HL-60/S4 treated with phorbol 12-myristate 13-acetate at 8.2 ng/mL for 4 days and 3 days (cell line): Measurements from ENCODE around the gene SRPK3.

Experiments used
- in situ Hi-C: fragments of 300-500 bp; cut with MboI; formaldehyde crosslinking; loops from 2 replicates; pipeline ENCODE4 v1.15.0; 2022; ENCODE audit warnings: low sequenced_read_pairs

Gene SRPK3

GRCh38 chrX:153769158-153769864 lies 11.5 kb upstream of the SRPK3 start:
- in situ Hi-C loops: no loop called here

- in situ Hi-C loops: no loop called here
Measured at GRCh38 chrX:153769865-153770600, 10.8 kb upstream of the SRPK3 start.

- in situ Hi-C loops: no loop called here
Measured at GRCh38 chrX:153770601-153771414, 10.0 kb upstream of the SRPK3 start.

GRCh38 chrX:153771415-153772315 lies 9.2 kb upstream of the SRPK3 start:
- in situ Hi-C loops: no loop called here

- in situ Hi-C loops: no loop called here
Measured at GRCh38 chrX:153772316-153773217, 8.3 kb upstream of the SRPK3 start.

- in situ Hi-C loops: no loop called here
Measured at GRCh38 chrX:153773218-153773611, 7.6 kb upstream of the SRPK3 start.

GRCh38 chrX:153773741-153774575 lies 6.9 kb upstream of the SRPK3 start:
- in situ Hi-C loops: no loop called here

- in situ Hi-C loops: no loop called here
Measured at GRCh38 chrX:153774576-153775292, 6.1 kb upstream of the SRPK3 start.

- in situ Hi-C loops: no loop called here
Measured at GRCh38 chrX:153775293-153776119, 5.3 kb upstream of the SRPK3 start.

- in situ Hi-C loops: no loop called here
Measured at GRCh38 chrX:153776120-153776599, 4.7 kb upstream of the SRPK3 start.

- in situ Hi-C loops: no loop called here
Measured at GRCh38 chrX:153776611-153777045, 4.2 kb upstream of the SRPK3 start.

- in situ Hi-C loops: no loop called here
Measured at GRCh38 chrX:153777261-153778090, 3.4 kb upstream of the SRPK3 start.

GRCh38 chrX:153778181-153778580 lies 2.7 kb upstream of the SRPK3 start:
- in situ Hi-C loops: no loop called here

- in situ Hi-C loops: no loop called here
Measured at GRCh38 chrX:153778684-153779101, 2.1 kb upstream of the SRPK3 start.

GRCh38 chrX:153779891-153780677 lies 757 bp upstream of the SRPK3 start:
- in situ Hi-C loops: no loop called here
